Measurements from ENCODE around the gene CDH23.

CDH23 gene

DNA sequence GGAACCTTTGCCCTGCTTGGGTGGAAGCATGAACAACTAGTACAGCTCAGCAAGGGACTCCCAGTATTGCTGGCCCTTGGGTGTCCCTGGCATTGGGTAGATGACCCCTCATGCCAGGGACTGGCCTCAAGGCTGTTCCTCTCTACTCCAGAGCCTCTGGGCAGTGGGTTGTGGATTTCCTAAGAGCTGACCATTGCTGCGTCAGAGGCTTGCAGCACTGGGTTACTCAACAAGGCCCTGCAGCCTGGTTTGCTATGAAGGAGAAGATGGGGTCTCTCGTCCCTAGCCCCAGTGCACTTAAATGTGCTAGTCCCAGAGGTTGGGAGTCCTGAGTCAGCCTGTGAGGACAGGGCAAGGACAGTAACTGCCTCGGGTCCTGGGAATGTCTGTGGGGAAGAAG is 374.1 kb downstream of the CDH23 start:
- peaks cover 9% of the 10 kb centered on the region for H3K4me1 ChIP-seq (ENCODE audit: control insufficient read depth, low read length)
- no peaks in the 10 kb centered on the region for H3K79me2 ChIP-seq (ENCODE audit: control insufficient read depth, low read length)
- no peak overlapping the region for H3K27ac ChIP-seq (ENCODE audit: low read depth, low read length)

GRCh38 chr10:71771204-71771603 is 374.5 kb downstream of the CDH23 start:
- H3K79me2 ChIP-seq (ENCODE audit: control insufficient read depth, low read length) = no peaks in the 10 kb centered on the region
- no peaks in the 10 kb centered on the region for H3F3A ChIP-seq (ENCODE audit: control insufficient read depth, insufficient read depth)
- H4K20me1 ChIP-seq (ENCODE audit: control insufficient read depth, insufficient read depth, low read depth, low read length) = no peaks in the 10 kb centered on the region
- no peaks in the 10 kb centered on the region for H3K9me3 ChIP-seq (ENCODE audit: control insufficient read depth, insufficient read depth, low read length)
- no peak overlapping the region for H3K27ac ChIP-seq (ENCODE audit: low read depth, low read length)
- TF ChIP-seq EZH2phosphoT487 (IDR thresholded peaks at IDR 0.05; ENCODE audit: borderline replicate concordance, low read length) = no peak
- TF ChIP-seq, protein P1, sequence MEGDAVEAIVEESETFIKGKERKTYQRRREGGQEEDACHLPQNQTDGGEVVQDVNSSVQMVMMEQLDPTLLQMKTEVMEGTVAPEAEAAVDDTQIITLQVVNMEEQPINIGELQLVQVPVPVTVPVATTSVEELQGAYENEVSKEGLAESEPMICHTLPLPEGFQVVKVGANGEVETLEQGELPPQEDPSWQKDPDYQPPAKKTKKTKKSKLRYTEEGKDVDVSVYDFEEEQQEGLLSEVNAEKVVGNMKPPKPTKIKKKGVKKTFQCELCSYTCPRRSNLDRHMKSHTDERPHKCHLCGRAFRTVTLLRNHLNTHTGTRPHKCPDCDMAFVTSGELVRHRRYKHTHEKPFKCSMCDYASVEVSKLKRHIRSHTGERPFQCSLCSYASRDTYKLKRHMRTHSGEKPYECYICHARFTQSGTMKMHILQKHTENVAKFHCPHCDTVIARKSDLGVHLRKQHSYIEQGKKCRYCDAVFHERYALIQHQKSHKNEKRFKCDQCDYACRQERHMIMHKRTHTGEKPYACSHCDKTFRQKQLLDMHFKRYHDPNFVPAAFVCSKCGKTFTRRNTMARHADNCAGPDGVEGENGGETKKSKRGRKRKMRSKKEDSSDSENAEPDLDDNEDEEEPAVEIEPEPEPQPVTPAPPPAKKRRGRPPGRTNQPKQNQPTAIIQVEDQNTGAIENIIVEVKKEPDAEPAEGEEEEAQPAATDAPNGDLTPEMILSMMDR (IDR thresholded peaks at IDR 0.05; ENCODE audit: low read depth, low read length, poor library complexity, severe bottlenecking) = no peak
- H3K4me1 ChIP-seq (ENCODE audit: control insufficient read depth, low read length) = peaks cover 9% of the 10 kb centered on the region
- H3K27me3 ChIP-seq (ENCODE audit: control insufficient read depth, low read length) = peaks cover 31% of the 10 kb centered on the region
- H3K4me2 ChIP-seq (ENCODE audit: low read length) = no peak overlapping the region
- no peaks in the 10 kb centered on the region for H3K9me2 ChIP-seq (replicated peaks; ENCODE audit: control insufficient read depth, low read length)
- no peak overlapping the region for H3K4me3 ChIP-seq (ENCODE audit: low read length)
- H3K36me3 ChIP-seq (ENCODE audit: control insufficient read depth, low read length) = no peaks in the 10 kb centered on the region

More for the DNA sequence above, 374.1 kb downstream of the CDH23 start:
- no peaks in the 10 kb centered on the region for H3K9me3 ChIP-seq (ENCODE audit: control insufficient read depth, insufficient read depth, low read length)
- H3K4me3 ChIP-seq (ENCODE audit: low read length) = no peak overlapping the region
- no peaks in the 10 kb centered on the region for H3K9me2 ChIP-seq (replicated peaks; ENCODE audit: control insufficient read depth, low read length)
- H3F3A ChIP-seq (ENCODE audit: control insufficient read depth, insufficient read depth) = no peaks in the 10 kb centered on the region
- no peak for TF ChIP-seq EZH2phosphoT487 (IDR thresholded peaks at IDR 0.05; ENCODE audit: borderline replicate concordance, low read length)
- TF ChIP-seq, protein P1 (IDR thresholded peaks at IDR 0.05; ENCODE audit: low read depth, low read length, poor library complexity, severe bottlenecking) = no peak
- H3K27me3 ChIP-seq (ENCODE audit: control insufficient read depth, low read length) = peaks cover 31% of the 10 kb centered on the region
- H3K4me2 ChIP-seq (ENCODE audit: low read length) = no peak overlapping the region
- no peaks in the 10 kb centered on the region for H3K36me3 ChIP-seq (ENCODE audit: control insufficient read depth, low read length)
- no peaks in the 10 kb centered on the region for H4K20me1 ChIP-seq (ENCODE audit: control insufficient read depth, insufficient read depth, low read depth, low read length)

GRCh38 chr10:71771821-71772617 is 375.3 kb downstream of the CDH23 start:
- Histone ChIP-seq H3K79me2 (ENCODE audit: control insufficient read depth, low read length) (no peaks in the 10 kb centered on the region), H3F3A (ENCODE audit: control insufficient read depth, insufficient read depth) (no peaks in the 10 kb centered on the region), H3K36me3 (ENCODE audit: control insufficient read depth, low read length) (no peaks in the 10 kb centered on the region), H4K20me1 (ENCODE audit: control insufficient read depth, insufficient read depth, low read depth, low read length) (no peaks in the 10 kb centered on the region), H3K27me3 (ENCODE audit: control insufficient read depth, low read length) (peaks cover 31% of the 10 kb centered on the region), H3K9me2 (replicated peaks; ENCODE audit: control insufficient read depth, low read length) (no peaks in the 10 kb centered on the region), H3K4me2 (ENCODE audit: low read length) (no peak overlapping the region), H3K4me1 (ENCODE audit: control insufficient read depth, low read length) (peaks cover 9% of the 10 kb centered on the region), H3K27ac (ENCODE audit: low read depth, low read length) (no peak overlapping the region), H3K9me3 (ENCODE audit: control insufficient read depth, insufficient read depth, low read length) (no peaks in the 10 kb centered on the region), H3K4me3 (ENCODE audit: low read length) (no peak overlapping the region)
- no peak for TF ChIP-seq EZH2phosphoT487 (IDR thresholded peaks at IDR 0.05; ENCODE audit: borderline replicate concordance, low read length)
- TF ChIP-seq, protein P1 (IDR thresholded peaks at IDR 0.05; ENCODE audit: low read depth, low read length, poor library complexity, severe bottlenecking) = no peak
